Measurements from ENCODE around the gene AKT2. TPM values are rescaled to one million over a fixed set of nuclear protein-coding genes. Genes with fewer than 3 reads are reported as not detected.

The AKT2 gene
- total and polyA plus RNA-seq, 2 of the 8 experiments (the other 6 are each of a cell fraction or from before 2014, with no cell fraction given) = 151 to 183 TPM

GRCh38 chr19:40322271-40322610 is 37.1 kb upstream of the AKT2 start:
- Histone ChIP-seq H3K18ac (ENCODE audit: extremely low read depth, low read length) (no peak overlapping the region), H3K27ac (ENCODE audit: low read depth, low read length) (no peak overlapping the region), H3K4me2 (ENCODE audit: insufficient read depth in 1 of 2, low read depth in 2 of 2, low read length in 2 of 2) (no peak overlapping the region), H4K91ac (replicated peaks; ENCODE audit: insufficient read length, low read length) (no peak overlapping the region), H3K4ac (replicated peaks; ENCODE audit: insufficient read length, low read depth, low read length) (no peak overlapping the region), H3K23ac (ENCODE audit: insufficient read length) (no peak overlapping the region), H2BK5ac (ENCODE audit: low read depth, low read length) (no peak overlapping the region), H3K36me3 (ENCODE audit: control insufficient read depth in 2 of 4, insufficient read depth in 4 of 4, low read length in 3 of 4) (peaks cover 8 to 31% (median 22%) of the 10 kb centered on the region in 4 experiments; a peak in 7 of 8 replicates), H3K4me1 (replicated peaks in 1 of 4; ENCODE audit: control insufficient read depth in 3 of 4, insufficient read depth in 4 of 4, low read length in 3 of 4) (no peaks in the 10 kb centered on the region), H2BK120ac (replicated peaks; ENCODE audit: low read depth, low read length) (no peak overlapping the region), H3K79me2 (ENCODE audit: control insufficient read depth in 1 of 2, insufficient read depth in 2 of 2, low read length in 2 of 2) (no peaks in the 10 kb centered on the region), H3K9me3 (ENCODE audit: insufficient read depth in 2 of 2, low read depth in 1 of 2, low read length in 1 of 2) (no peaks in the 10 kb centered on the region), H3K9ac (replicated peaks in 1 of 4; ENCODE audit: extremely low read depth in 1 of 4, low read depth in 3 of 4, low read length in 3 of 4) (no peak overlapping the region), H4K20me1 (replicated peaks in 1 of 2; ENCODE audit: control insufficient read depth in 1 of 2, insufficient read depth in 2 of 2, low read length in 2 of 2) (peaks cover 0 to 3% of the 10 kb centered on the region in 2 experiments), H2BK12ac (ENCODE audit: low read depth, low read length) (no peak overlapping the region), H3K79me1 (ENCODE audit: low read depth, low read length) (no peaks in the 10 kb centered on the region), H2BK20ac (ENCODE audit: low read length) (no peak overlapping the region), H3K4me3 (ENCODE audit: extremely low read depth in 1 of 4, insufficient read depth in 2 of 4, low read depth in 3 of 4, low read length in 4 of 4) (no peak overlapping the region), H2AK5ac (ENCODE audit: low read depth, low read length) (no peak overlapping the region), H3K23me2 (ENCODE audit: low read depth, low read length) (no peaks in the 10 kb centered on the region), H2AFZ (ENCODE audit: low read length) (no peak overlapping the region), H3K27me3 (replicated peaks in 1 of 4; ENCODE audit: control insufficient read depth in 3 of 4, extremely low read depth in 1 of 4, insufficient read depth in 3 of 4, low read length in 3 of 4) (no peaks in the 10 kb centered on the region; a peak in 1 of 7 replicates), H4K5ac (ENCODE audit: insufficient read length, low read depth, low read length) (no peak overlapping the region), H3K56ac (replicated peaks; ENCODE audit: insufficient read length, low read depth, low read length) (no peak overlapping the region), H2BK15ac (ENCODE audit: low read length) (no peak overlapping the region), H4K8ac (ENCODE audit: extremely low read depth, insufficient read depth, low read length) (no peak overlapping the region), H3K14ac (ENCODE audit: insufficient read length) (no peak overlapping the region)
- POLR2A ChIA-PET (ENCODE audit: partially characterized antibody) = interaction anchor here (1.1 kb wide), 1 partner anchor 17 kb away, joined by 3 read pairs; no protein-coding TSS in a partner anchor
- TF ChIP-seq TAF7 (optimal IDR thresholded peaks at IDR 0.05; ENCODE audit: borderline replicate concordance, low read depth, low read length) (no peak), POLR2A (IDR thresholded peaks at IDR 0.05; ENCODE audit: control extremely low read depth in 1 of 2, low read depth in 2 of 2, low read length in 2 of 2) (no peak), BRCA1 (IDR thresholded peaks at IDR 0.05; ENCODE audit: low read depth, low read length) (no peak), EGR1 (IDR thresholded peaks at IDR 0.05; ENCODE audit: borderline replicate concordance, low read depth, low read length) (no peak), SP4 (IDR thresholded peaks at IDR 0.05; ENCODE audit: low read length) (no peak), POLR2AphosphoS5 (IDR thresholded peaks at IDR 0.05; ENCODE audit: low read depth, low read length) (no peak), SIX5 (IDR thresholded peaks at IDR 0.05; ENCODE audit: low read depth, low read length) (no peak), CREB1 (IDR thresholded peaks at IDR 0.05) (no peak), RNF2 (IDR thresholded peaks at IDR 0.05; ENCODE audit: borderline replicate concordance, low read depth, low read length, missing control alignments, poor library complexity, severe bottlenecking) (no peak)
- CTCF ChIA-PET (ENCODE audit: partially characterized antibody) = interaction anchor here (0.9 to 1.4 kb wide), 6 partner anchors 9 to 199 kb away, joined by 3 to 5 read pairs (median 4); no protein-coding TSS in a partner anchor
- 89% methylated on average over 7 of the region's 7 CpGs; no CpG with 5 or more reads in 1 of the 2 experiments for WGBS, 2 experiments (ENCODE audit: extremely low coverage in 1 of 2, insufficient coverage in 1 of 2, insufficient read length in 1 of 2, insufficient replicate concordance in 2 of 2, low coverage in 1 of 2, low lambda C conversion rate in 2 of 2, missing lambda C conversion rate in 1 of 2)
- FAIRE-seq (no peak), DNase-seq (ENCODE audit: low read depth in 1 of 2, low spot score in 2 of 2) (no peak)

All from H1 (cell line).